Activated CD4-positive, alpha-beta T cell treated with anti-CD3 and anti-CD28 coated beads, Interleukin-2, Interleukin-4, amounts not matched to agents 100 ng/mL and 50 ng/mL, durations not matched to agents 16 hours and 8 hours (primary cell): ENCODE data around the gene NME8.

Experiments used
- DNase-seq: peaks from one replicate; pipeline ENCODE4 v3.0.0-alpha.2; 2020; ENCODE audit warnings: low spot score

The NME8 gene

DNA sequence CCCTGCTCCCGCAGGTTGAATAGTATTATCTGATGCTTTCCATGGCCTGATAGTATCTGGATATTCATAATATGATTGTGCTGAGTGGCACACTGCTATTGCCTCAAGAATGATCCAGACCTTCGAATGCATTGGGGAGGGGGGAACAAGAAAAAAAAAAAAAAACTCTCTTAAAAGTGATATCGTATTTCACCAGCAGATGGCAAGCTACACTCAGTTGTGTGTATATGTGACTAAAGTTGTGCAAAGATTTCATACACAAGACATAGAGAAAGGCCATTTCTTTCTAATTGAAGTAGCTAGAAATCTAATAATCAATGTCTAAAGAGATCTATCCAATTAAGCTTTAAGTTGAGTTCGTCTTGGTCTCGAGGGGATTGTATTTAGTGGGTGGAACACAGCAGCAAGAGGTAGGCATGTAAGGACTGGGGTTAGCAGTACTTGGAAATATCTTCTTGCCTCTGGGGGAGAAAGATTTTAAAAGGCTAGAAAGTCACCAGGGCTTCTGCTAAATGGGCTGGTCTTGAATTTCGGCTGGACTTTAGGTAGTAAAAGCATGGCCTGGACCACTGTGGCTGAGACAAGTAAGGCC lies 52.9 kb downstream of the NME8 start:
- no peak for DNase-seq

DNA sequence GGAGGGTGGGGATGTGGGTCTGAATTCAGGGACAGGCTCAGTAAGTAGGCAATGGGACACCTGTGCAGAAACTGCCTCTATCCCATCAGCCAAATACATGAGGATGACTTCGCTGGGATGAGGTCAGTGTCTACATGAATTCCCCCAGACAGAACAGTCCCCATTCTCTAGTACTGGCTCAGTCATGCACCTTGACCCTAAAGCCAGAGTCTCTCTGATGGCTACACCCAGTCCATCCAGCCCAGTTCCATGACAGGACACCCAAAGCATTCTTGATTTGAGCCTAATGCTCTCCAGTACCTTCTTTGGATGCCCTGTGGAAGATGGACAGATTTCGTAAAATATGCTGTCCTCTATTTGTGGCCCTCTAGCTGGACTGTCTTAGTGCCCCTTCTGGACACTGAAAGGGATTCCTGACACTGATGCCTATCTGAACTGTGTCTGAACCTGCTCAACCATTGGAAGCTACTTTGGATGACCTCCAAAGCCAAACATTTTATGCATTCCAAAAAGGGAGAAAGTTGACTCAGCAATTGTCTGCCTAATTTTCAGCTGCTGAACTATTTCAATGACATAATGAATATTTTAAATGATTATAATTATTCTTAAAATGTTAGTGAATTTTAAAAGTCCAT lies 53.6 kb downstream of the NME8 start:
- DNase-seq = no peak

DNA sequence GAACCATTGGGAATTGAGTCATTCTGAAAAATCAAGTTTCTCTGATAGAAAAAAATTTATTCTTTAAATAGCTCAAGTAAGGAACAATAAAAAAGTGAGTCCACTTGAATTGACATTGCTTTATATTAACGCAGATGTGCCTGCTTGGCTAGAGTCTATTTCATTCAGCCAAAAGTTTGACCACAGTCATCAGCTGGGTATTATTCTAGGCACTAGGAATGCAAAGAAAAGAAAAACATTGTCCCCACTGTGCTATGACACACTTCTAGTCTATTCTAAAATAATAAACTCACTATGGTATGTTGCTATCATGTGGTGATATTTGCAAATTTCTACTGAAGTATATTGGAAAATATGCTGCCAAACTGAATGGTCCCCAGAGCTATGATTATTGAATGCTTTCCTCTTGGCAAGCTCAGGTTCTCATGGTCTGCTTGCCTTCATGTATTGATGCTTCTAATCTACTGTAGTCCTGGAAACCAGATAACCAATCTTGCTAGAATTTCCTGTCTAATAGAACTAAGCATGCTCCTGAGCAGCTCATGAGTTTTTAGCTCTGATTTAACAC lies 59.9 kb downstream of the NME8 start:
- DNase-seq = no peak

- no peak for DNase-seq
Observed at GRCh38 chr7:37912756-37913155, 64.4 kb downstream of the NME8 start.

- no peak for DNase-seq
Observed at GRCh38 chr7:37915438-37915837, 67.0 kb downstream of the NME8 start.

DNA sequence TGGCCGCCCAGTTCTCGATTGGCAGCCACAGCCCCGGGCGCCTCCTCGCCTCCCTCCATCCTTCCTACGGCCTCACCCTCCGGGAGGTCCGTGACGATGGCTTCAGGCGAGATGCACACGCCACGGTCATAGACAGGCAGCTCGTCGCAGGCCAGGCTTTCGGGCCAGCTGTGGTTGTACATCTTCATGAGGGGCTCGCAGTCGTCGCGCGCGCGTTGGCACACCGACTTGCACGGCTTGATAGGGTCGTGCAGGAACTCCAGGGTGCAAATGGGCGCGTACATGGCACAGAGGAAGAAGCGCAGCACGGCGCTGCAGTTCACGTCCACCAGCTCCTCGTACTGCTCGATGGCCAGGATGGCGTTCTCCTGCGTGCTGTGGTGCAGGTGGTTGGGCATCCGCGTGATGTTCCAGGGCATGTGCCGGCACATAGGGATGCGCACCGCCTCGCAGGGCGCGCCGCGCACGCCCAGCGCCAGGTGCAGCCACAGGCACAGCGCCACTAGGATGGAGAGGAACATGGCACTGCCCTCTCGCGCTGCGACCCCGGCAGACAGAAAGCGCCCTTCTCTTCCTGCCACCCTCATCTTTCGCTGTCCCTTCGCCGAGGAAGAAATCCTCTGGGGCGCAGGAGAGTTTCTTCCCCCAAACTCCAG lies 67.7 kb downstream of the NME8 start:
- DNase-seq = no peak

DNA sequence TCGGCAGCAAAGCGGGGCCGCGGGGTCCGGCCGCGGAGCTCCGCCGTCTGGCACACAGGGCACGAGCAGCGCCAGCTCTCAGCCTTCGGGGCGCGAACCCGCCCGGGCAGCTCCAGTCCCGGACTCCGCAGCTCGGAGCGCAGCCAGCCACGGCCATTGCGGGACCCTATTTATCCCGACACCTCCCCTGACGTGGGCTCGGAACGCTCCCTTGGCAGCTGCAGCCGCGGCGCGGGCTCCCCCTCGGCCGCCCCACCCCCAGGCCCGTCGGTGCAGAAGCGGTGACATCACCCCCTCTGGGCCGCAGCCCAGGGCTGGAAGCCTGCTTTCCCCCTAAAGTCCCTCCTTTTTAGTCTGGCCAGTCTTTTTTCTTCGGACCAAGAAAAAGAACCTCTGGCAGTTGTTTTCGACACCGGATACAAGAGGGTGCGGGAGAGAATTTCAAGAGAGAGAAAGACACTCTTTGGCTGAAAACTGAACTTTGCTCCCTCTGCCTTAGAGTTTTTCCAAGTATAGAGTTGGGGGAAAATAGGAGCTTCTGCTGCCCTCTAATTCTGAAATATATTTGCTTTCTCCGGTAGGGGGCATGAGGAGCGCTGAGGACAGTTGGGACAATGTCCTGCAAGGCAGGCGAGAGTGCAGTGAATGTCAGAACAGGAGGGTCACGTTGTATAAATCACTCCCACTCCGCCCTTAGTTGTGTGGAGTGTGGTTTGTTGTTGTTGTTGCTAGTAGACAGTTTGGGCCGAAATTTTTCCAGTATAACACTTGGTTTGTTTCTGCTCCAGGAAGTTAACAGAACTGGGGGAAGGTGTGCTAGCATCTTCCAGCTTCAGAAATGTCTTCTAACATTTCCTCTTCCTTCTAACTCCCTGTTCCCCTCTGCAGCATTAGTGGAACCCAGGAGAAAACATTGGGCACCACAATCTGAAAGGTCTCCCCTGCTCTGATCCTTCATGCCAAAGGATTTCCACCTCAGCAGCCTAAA lies 68.6 kb downstream of the NME8 start, which contains the start of gene SFRP4:
Gene SFRP4, minus strand, starts transcription at position 145 of the 988 bp plus-strand sequence. CDS start 280 bp downstream, outside the sequence.
- DNase-seq = peak; percentile 41

DNA sequence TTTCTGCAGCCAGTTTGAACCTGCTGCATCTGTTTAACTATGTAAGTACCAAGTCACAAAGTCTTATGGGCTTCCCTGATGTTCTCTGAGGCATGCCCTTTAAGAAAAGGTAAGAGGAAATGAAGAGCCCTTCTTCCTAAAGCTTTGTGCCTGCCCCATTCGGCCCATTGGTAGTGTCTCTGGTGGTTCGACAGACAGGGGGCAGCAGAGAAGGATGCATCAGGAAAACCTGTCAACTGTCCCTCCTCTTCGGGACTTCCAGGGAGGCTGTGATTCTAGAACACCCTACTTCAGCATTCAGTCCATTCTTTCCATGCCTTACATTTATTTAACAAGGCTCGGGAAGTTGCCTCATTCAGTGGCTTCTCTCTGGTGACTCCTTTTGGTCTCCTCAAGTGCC lies 70.1 kb downstream of the NME8 start:
- DNase-seq = no peak

DNA sequence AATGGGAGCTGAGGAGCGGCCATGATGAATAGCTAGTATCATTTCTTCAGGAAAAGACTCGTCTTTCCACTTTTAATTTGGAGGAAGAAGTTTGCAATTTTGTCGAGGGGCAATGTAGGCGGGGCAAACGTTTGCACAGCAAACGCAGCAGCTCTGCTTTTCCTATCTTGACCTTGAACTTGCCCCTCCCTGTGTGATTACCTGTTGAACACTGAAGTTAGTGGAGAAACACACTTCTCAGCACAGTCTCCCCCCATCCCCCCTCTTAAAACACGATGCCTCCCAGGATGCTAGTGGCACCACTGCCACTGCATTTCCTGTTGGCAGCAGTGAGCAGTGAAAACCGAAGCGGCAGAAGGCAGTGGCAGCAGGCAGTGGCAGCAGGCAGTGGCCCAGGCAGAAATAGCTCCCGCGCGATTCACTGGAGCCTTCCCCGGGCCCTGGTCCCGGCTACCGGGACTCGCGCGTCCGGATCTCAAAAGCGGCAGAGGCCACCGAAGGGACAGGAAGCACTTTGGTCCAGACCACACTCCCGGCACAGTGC lies 72.0 kb downstream of the NME8 start, which contains the start of gene EPDR1:
Gene EPDR1, plus strand, starts transcription at position 336 of the 544 bp plus-strand sequence. CDS start 300 bp downstream, outside the sequence.
- peak; percentile 50 for DNase-seq

GRCh38 chr7:37920849-37921805 lies 72.7 kb downstream of the NME8 start:
- no peak for DNase-seq

DNA sequence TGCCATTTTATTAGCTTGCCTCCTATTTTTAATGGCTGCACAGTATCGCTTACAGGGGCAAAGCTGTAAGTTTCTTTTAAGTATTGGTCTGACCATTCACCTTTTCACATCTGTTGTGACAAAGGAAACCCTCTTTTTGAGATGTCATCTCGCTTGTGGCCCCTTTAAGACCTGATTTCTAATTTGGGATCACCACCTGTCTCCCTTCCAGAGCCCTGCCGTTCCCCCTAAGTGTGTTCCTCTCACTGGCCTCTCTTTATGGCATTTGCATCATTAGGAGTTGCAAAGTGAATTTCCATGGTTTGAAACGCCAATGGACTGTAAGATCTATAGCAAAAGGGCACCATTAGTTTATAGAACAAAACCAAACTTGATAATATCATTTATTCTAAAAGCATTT lies 73.5 kb downstream of the NME8 start:
- DNase-seq = no peak

DNA sequence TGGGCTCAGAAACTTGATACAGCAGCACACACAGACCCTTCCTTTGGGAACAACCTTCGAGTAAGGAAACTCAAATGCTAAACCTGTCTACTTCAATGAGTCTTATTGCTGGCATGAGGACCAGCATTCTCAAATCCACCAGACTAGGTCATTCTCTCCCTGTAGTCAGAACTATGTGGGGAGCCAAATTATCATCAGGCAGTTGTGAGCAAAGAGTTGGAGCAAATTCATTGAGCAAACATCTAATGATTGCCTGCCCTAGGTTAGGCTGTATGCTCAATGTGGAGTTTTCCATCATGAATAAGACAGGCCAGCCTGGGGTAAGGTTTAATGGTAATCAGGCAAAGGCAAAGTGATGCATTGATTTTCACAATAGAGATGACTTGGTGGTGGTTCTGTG lies 75.6 kb downstream of the NME8 start:
- no peak for DNase-seq

GRCh38 chr7:37924491-37925041 lies 76.2 kb downstream of the NME8 start:
- DNase-seq = no peak

DNA sequence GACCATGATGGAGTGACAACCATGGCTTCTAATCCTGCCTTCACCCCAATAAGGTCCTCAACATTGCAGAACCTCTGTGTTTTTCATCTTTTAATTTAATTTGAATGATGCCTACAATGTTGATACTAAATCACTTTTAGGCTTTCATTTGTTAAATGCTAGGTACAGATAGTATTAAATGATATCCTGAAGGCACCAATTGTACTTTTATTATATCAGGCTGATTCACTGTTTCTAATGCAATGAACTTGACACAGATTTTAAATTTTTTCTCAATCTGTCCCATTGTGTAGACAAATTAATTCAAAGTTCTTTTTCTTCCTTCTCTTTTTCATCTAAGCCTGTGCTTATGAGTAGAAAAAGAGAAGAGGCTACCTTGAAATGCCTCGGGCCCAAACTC lies 77.2 kb downstream of the NME8 start:
- no peak for DNase-seq

DNA sequence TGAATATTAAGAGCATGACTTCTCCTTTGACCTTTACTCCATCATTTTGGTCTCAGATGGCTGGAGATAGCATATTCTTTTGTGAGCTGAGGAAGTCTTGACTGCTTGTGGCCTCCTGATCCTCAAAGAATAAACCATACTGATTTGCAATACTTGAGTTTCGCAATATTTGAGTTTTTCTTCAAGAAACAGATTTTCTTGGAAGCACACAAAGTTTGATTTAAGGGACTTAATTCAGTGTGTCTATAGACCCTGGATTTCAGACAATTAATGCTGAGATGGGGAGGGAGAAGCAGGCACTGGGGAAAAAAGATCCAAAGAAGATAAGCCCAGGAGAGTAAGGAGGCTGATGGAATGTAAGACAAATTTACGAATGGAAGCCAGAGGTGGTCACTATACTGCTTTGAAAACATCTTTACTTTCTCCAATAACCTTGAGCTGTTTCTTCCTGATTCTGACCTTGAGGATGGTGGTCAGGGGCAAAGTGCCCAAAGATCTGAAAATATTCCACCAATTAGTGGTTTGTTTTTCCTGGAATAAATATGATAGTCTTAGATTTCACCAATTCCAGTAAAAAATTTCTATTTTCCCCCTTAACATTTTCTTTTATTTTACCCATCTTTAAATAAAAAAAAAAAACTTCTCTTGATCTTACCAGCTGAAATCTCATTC lies 79.5 kb downstream of the NME8 start:
- DNase-seq = no peak

DNA sequence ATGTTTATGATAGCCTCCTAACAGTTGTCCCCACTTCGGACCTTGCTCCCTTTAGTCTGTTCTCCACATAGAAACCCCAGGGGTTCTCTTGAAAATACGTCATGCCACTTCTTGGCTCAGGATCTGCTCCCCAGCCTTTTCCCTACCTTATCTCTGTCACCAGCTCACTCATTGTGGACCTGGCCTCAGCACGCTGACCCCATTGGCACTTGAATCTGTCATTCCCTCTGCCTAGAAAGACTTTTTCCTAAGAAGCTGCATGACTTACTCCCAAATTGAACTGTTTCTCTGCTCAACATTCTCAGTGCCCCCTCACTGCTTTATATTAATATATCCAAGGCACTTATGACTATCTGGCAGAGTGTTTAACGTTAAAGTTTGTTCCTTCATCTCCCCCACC lies 80.5 kb downstream of the NME8 start:
- DNase-seq = no peak

- DNase-seq = no peak
Observed at GRCh38 chr7:37930226-37930948, 82.0 kb downstream of the NME8 start.

DNA sequence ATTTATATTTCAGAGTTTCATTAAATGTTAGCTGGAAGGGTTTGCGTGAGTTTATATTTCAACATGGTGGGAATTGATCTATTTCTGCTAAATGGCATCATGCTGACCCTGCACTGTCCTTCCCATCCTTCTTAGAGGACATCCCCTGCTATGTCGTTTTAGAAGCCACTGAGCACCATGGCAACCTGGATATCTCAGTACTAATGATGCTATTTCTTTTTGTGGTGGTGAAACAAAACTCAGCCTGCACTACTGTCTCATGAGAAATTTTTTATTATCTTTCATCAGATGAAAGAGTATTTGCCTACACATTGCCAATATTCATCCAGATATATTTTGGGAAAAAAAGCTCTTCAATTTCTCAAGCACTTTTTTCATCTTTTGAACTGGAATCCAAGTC lies 84.1 kb downstream of the NME8 start:
- no peak for DNase-seq
